ENCODE results near the gene ATL3.

- TF ChIP-seq POLR2A (IDR thresholded peaks at IDR 0.05) (no peak), CTCF (IDR thresholded peaks at IDR 0.05) (no peak), POLR2AphosphoS5 (IDR thresholded peaks at IDR 0.05; ENCODE audit: insufficient read depth in 1 of 2, low read depth in 1 of 2) (no peak)
These were observed 28.0 kb downstream of the ATL3 start for GRCh38 chr11:63643205-63643604.
